ENCODE data around the gene ASIC1. TPM values are rescaled to one million over a fixed set of nuclear protein-coding genes. Genes with fewer than 3 reads are reported as not detected.

Gene ASIC1
- total RNA-seq, 1 experiment from 2014 or later: 6.0 TPM

- Histone ChIP-seq H3K27ac (ENCODE audit: low read length) (peak within 1 kb of the TSS; percentile 71), H3K9ac (ENCODE audit: low read length) (peak within 1 kb of the TSS; percentile 86), H3K27me3 (ENCODE audit: low read length) (no peaks in the 10 kb centered on the region), H3F3A (ENCODE audit: low read length, unreplicated experiment) (peaks cover 13% of the 10 kb centered on the region), H3K9me3 (ENCODE audit: low read length) (no peaks in the 10 kb centered on the region), H3K4me1 (ENCODE audit: insufficient read depth, low read length) (peaks cover 40% of the 10 kb centered on the region), H3K79me2 (ENCODE audit: low read length) (peaks cover 26% of the 10 kb centered on the region), H4K20me1 (ENCODE audit: low read length) (peaks cover 4% of the 10 kb centered on the region; the same call in 1 of the 2 replicates), H2AFZ (ENCODE audit: low read length) (peak within 1 kb of the TSS; percentile 84), H3K4me3 (ENCODE audit: low read length) (peak within 1 kb of the TSS; percentile 78), H3K36me3 (ENCODE audit: low read depth, low read length) (peaks cover 25% of the 10 kb centered on the region), H3K4me2 (ENCODE audit: low read length) (peak within 1 kb of the TSS; percentile 86), H3K9me2 (replicated peaks; ENCODE audit: low read length) (no peaks in the 10 kb centered on the region)
- intact Hi-C loops (cut with micrococcal nuclease): loop anchor here (10.0 kb wide), 1 partner anchor 230 kb away; no protein-coding TSS in a partner anchor
- peak; percentile 77 for ATAC-seq
- CTCF ChIA-PET: interaction anchor here (0.6 to 1.5 kb wide), 13 partner anchors 8 to 243 kb away, joined by 3 to 12 read pairs (median 4); partner anchors contain the start of genes CERS5, COX14 and RACGAP1
- TF ChIP-seq EZH2 (IDR thresholded peaks at IDR 0.05; ENCODE audit: low read length, unreplicated experiment) (no peak), EZH2phosphoT487 (IDR thresholded peaks at IDR 0.05; ENCODE audit: borderline replicate concordance, low read length) (no peak), CTCF (conservative IDR thresholded peaks at IDR 0.05; ENCODE audit: low read depth, low read length) (peak; percentile 86)
- POLR2A ChIA-PET (ENCODE audit: unreplicated experiment): interaction anchor here (0.5 to 0.8 kb wide), 10 partner anchors 11 to 1312 kb away, joined by 3 to 29 read pairs (median 5); partner anchors contain the start of genes COX14 and GPD1
- BruUV-seq (replicated peaks): TSS peak; percentile 78
- peak; percentile 92 for DNase-seq
Observed at GRCh38 chr12:50084775-50085614, 27.6 kb downstream of the ASIC1 start, which contains the start of gene SMARCD1. SMARCD1 (plus strand) TSS chr12:50085342; CDS start chr12:50085370, 28 bp downstream.

DNA sequence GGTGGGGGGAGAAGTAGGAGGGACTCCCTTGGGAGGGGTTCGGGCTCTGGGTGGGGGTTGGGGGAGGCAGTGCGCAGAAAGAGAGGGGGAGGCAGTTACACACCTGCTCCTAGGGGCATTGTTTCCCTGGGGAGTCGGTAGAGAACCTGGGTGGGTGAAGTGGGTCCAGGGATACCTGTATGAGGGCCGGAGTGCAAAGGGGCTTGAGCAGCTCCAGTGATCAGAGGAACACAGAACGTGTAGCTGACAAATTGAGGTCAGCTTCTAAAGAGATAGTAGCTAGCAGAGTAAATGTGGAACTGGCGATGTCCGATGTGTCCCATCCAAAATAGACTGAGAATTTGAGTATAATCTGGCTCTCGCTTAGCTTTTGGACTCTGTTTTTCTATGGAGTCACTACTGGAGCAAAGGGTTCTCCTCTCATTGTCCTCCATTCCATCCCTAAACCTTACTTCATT is 28.2 kb downstream of the ASIC1 start:
- peak overlapping the region; percentile 86 for H3K4me2 ChIP-seq (ENCODE audit: low read length)
- H4K20me1 ChIP-seq (ENCODE audit: low read length): peaks cover 4% of the 10 kb centered on the region; the same call in 1 of the 2 replicates
- intact Hi-C loops (cut with micrococcal nuclease): loop anchor here (10.0 kb wide), 1 partner anchor 229 kb away; no protein-coding TSS in a partner anchor
- H3K9me2 ChIP-seq (replicated peaks; ENCODE audit: low read length): no peaks in the 10 kb centered on the region
- BruUV-seq (replicated peaks): TSS peak; percentile 49
- H3F3A ChIP-seq (ENCODE audit: low read length, unreplicated experiment): peaks cover 13% of the 10 kb centered on the region
- H2AFZ ChIP-seq (ENCODE audit: low read length): no peak overlapping the region; the same call in 1 of the 2 replicates
- CTCF ChIA-PET: interaction anchor here (0.6 to 1.5 kb wide), 7 partner anchors 9 to 237 kb away, joined by 3 to 7 read pairs (median 4); partner anchors contain the start of gene CERS5
- H3K9ac ChIP-seq (ENCODE audit: low read length): peak overlapping the region; percentile 86
- POLR2A ChIA-PET (ENCODE audit: unreplicated experiment): interaction anchor here (0.5 to 0.6 kb wide), 2 partner anchors 50 to 374 kb away, joined by 5 to 6 read pairs; no protein-coding TSS in a partner anchor
- H3K79me2 ChIP-seq (ENCODE audit: low read length): peaks cover 26% of the 10 kb centered on the region
- H3K36me3 ChIP-seq (ENCODE audit: low read depth, low read length): peaks cover 30% of the 10 kb centered on the region
- DNase-seq (peak; percentile 8), ATAC-seq (peak; percentile 2)
- H3K27ac ChIP-seq (ENCODE audit: low read length): peak overlapping the region; percentile 71
- H3K9me3 ChIP-seq (ENCODE audit: low read length): no peaks in the 10 kb centered on the region
- TF ChIP-seq EZH2 (IDR thresholded peaks at IDR 0.05; ENCODE audit: low read length, unreplicated experiment): no peak
- no peak for TF ChIP-seq EZH2phosphoT487 (IDR thresholded peaks at IDR 0.05; ENCODE audit: borderline replicate concordance, low read length)
- TF ChIP-seq CTCF (conservative IDR thresholded peaks at IDR 0.05; ENCODE audit: low read depth, low read length): no peak
- peak overlapping the region; percentile 78 for H3K4me3 ChIP-seq (ENCODE audit: low read length)
- H3K27me3 ChIP-seq (ENCODE audit: low read length): no peaks in the 10 kb centered on the region
- H3K4me1 ChIP-seq (ENCODE audit: insufficient read depth, low read length): peaks cover 40% of the 10 kb centered on the region

Measured in PC-3 (cell line).